Suppressor macrophage treated with lipopolysaccharide for 1 hour (primary cell): ENCODE measurements around the gene AMZ2.
A peak's percentile ranks its signal among the peaks of the same experiment; 100 is the strongest.
"Not testable (repeated sequence)": the region's sequence is repeated elsewhere in the genome, so short reads cannot be mapped to it uniquely, and the experiment has no call there.

ENCODE experiments used
- DNase-seq, 3 donors: peaks; one replicate each; pipeline ENCODE4 v3.0.0-alpha.2; 2020 to 2022

Gene AMZ2

DNA sequence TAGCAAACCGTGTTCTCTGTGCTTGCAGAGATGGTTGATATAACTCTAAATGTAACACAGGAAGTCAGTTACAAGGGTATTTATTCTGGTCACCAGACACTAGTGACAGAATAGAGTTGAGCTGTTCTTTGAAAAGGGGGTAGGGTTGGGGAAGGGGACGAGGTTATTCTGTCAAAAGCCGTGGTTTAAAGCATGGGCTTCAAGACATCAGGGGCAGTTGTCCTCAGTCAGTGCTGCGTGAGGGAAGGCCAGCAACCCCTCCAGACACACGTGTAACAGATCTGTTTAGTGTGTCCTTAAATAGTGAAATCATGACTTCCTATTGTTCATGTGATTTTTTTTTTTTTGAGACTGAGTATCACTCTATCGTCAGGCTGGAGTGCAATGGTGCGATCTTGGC lies 5.6 kb downstream of the AMZ2 start:
- DNase-seq = not testable (repeated sequence)

DNA sequence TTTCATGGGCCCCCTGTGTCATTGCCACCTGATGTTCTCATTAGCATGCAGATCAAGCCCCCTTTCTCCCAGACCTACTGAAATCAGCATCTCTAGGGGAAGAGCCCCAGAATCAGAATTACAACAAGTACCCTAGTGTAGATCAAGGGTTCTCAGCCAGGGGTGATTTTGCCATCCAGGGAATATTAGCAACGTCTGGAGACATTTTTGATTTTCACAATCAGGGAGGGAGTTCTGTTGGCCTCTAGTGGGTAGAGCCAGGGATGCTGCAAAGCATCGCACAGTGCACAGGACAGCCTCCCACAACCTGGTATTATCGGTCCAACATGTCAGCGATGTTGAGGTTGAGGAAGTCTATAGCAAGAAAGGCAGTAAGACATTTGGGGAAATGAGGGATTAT lies 7.3 kb downstream of the AMZ2 start:
- DNase-seq = no peak

DNA sequence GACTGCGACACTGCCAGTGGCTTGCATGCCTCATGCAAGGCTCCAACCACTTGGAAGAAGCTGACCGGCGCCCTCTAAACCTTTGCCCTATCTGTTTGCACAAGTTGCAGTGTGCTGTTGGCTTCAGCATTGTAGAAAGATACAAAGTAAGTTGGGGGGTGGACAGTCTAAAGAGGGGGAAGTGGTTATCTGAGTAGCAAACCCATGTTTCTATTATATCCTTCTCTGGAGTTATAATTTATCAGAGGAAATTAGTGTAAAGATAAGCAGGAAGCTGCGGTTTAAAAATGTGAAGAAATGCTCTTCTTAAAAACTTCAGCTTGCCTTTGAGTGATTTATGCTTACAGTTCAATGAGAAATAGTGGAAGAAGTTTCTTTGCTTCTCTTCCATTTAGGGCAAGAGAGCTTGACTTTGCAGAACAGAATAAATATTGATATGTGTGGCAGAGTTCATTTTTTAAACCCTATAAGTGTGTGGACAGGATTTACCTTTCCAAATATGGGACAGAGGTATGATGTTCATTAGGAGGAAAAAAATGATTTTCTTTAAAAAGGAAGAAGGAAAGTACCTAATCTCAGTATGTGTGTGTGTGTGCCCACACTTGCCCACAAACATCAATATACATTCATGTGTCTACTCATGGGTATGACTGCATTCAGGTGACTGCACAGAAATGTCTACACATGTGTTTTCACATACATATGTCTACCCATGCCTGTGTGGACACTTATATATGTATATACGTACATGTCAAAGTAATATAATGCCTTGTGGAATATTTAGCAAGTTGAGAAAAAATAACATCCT lies 8.1 kb downstream of the AMZ2 start:
- DNase-seq = peak; percentile 17 to 50 (median 44)

DNA sequence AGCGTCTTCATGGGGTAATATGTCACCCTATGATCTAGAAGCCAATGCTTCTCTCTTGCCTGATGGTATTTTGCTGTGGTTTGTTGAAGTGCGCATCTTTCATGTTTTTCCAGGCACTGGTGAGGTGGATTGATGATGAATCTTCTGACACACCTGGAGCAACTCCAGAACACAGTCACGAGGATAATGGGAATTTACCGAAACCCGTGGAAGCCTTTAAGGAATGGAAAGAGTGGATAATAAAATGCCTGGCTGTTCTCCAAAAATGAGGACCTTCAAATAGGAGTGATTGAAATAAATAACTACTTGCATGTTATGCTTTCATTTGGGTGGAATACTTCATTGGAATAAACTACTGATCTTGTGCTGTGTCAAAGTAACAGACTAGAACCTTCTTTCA lies 8.9 kb downstream of the AMZ2 start:
- DNase-seq = not testable (repeated sequence)

DNA sequence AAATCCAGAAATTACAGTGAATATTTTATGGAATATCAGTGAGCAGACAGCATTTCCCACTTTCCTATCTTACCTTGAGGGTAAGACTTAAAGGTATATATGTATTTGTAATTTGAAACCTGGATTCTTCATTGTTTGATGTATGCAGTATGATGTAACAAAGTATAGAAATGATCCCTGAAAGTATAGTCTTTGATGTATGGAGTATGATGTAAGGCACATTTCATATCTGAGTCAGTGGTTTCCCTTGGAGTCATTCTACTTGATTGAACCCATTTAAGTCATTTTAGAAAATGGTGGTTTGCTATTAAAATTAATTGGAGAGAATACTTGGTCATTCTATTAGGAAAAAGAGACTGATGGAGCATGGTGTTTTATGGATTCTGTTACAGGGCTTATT lies 10.1 kb downstream of the AMZ2 start:
- peak in 1 of 3 donors; percentile 27 for DNase-seq

DNA sequence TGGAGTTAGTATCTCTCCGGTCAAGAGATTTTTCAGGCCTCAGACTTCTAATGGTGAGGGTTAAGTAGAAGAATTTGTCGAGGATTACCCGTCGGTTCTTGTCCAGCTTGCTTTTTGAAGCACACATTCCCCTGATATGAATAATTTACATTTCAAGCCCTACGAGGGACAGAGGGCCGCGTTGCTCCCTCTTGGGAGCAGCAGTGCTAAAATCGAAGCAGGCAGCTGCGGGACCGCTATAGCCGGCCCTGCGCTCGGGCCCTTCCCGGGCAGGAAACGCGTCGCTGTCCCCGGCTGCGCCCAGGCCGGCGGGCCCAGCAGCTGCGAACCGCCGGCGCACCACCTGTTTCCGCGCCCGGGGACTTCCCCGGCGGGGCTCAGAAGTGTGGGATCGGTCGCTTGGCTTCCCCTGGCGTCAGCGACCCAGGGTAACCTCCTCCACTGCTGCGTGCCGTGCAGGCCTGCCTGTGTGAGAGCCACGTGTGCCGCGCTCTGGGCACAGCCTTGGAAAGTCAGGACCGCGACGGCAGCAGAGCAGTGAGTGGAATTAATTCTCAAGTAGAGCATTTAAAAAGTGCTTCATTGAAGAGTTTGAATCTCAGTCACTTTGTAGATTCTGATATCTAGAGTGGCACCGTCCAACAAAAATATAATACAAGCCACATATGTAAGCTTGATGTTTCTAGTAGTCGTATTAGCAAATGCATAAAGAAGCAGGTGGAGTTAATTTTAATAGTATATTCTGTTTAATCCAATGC lies 11.2 kb downstream of the AMZ2 start:
- DNase-seq = peak; percentile 54 to 88 (median 68)

DNA sequence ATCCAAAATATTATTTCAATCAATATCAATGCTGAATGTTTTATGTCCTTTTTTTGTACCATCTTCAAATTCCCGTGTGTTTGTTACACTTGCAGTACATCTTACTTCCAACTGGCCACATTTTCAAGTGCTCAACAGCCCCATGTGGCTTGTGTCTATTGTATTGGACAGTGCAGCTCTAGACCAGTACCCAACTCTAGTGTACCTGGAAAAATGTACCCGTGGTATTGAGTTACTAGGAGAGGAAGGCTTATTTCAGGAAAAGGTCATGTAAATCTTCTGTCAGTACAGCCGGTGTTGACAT lies 11.8 kb downstream of the AMZ2 start:
- not testable (repeated sequence) for DNase-seq

DNA sequence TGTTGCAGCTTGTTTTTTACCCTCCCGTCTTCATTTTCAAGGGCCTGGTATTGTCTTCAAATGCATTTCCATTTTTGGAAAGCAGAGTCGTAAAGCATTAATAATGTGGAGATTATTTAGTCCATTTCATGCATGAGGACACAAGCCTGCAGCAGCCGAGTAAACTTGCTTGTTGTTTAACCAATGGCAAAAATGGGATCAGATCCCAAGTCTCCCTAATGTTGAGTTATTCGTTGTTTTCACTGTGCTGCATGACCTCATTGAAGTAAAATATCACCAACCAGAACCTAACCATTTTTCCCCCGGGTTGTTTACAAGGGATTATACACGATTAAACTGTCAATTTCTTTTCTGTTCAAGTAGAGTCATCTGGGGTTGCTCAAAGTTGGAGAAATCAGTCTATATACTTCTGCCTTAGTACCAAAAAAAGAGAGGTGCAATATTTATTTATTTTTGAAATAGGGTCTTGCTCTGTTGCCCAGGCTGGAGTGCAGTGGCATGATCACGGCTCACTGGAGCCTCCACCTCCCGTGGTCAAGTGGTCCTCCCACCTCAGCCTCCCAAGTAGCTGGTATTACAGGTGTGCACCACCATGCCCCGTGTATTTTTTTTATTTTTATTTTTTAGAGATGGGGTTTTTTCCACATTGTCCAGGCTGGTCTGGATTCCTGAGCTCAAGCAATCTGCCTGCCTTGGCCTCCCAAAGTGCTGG lies 12.4 kb downstream of the AMZ2 start:
- DNase-seq = no peak

DNA sequence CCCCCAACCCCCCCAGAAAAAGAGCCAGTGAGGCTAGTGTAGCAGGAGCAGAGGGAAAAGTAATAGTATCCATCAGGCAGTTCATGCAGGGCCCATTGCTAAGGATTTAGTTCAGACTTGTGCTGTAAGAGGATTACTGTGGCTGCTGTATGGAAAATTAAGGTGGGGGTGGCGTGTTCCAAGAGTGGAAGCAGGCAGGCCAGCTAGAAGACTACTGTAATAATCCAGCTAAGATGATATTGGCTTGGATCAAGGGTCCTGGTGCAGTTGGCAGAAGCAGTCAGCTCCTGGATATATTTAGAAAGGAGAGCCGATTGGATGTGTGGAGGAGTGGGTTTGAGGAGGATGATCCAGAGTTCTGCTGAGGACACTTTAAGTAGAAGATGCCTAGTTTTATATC lies 14.6 kb downstream of the AMZ2 start:
- not testable (repeated sequence) for DNase-seq

DNA sequence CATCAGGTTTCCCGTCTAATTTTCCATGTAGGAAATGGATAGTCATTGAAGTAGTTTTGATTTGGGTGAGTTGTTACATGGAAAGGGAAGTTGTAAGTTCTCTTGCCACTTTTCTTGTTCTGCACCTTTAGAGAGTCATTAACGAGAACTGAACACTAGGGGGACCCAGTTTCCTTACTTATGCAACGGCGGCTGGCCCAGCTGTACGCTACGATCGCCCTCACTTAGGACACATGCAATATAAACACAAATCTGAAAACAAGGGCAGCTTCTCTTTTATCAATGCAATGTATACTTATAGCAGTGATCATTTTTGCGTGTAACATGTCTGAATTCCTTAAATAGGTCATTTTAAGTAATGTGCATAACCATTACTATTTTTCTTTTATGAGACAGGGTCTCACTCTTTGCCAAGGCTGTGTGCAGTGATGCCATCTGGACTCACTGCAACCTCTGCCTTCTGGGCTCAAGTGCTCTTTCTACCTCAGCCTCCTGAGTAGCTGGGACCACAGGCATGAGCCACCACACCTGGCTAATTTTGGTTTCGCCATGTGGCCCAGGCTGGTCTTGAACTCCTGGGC lies 15.3 kb downstream of the AMZ2 start:
- DNase-seq = peak; percentile 68 to 71 (median 69)

DNA sequence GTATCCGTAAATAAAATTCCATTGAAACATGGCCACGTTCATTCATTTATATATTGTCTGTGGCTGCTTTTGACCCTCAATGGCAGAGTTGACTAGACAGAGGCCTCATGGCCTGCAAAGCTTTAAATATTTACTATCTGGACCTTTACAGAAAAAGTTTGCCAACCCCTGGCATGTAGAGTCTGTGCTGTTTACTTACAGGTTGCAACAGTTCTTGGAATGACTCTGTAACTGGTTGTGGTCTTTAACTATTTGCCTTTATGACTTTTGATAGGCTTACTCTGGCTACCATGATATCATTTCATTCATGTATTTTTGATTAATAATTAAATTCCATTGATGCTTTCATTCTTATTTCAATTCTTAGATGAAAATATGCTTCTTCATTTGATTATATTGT lies 18.0 kb downstream of the AMZ2 start:
- DNase-seq = not testable (repeated sequence)

DNA sequence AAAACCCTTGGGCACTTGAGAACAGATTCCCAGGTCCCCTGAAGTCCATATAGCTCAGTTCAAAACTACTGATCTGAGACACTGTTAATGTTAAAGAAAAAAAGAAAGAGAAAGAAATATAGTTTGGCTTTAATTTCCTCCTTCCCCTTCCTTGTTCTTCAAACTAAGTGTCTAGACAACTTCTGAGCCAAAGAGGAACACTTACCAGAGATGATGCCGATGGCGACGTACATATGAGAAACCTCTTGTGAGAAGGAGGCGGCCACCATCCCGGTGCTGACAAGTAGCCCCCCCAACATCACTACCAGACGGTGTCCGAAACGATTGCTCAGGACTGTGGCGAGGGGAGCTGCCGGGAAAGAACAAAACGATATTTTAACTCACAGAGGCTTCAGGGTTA lies 25.9 kb downstream of the AMZ2 start:
- DNase-seq = peak in 2 of 3 donors; percentile 39 to 52

DNA sequence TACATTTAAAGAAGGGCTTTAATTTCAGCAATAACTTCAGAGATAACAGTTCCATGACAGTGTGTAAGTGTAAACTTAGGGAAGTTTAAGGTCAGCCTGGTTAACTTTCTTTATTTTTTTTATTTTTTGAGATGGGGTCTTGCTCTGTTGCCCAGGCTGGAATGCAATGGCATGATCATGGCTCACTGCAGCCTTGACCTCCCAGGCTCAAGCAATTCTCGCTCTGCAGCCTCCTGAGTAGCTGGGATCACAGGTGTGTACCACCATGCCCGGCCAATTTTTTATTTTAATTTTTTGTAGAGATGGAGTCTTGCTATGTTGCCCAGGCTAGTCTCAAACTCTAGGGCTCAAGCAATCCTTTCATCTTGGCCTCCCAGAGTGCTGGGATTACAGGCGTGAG lies 28.5 kb downstream of the AMZ2 start:
- not testable (repeated sequence) for DNase-seq

DNA sequence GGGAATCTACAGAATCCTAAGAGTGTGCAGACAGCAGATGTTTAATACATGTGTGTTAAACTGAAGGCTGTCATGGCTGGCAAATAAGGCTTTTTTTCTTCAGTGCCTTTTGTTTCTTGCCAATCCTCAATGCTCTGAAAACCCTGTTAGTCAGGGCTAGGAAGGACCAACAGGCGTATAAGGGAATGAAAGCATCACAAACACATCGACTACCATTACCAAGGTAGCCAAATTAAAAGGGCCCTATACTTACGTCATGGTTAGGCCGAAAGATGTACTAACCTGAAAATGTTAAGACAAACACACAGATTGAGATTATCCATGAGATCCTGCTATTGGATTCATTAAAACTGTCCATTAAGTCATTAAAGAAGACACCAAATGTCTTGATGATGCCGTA lies 30.0 kb downstream of the AMZ2 start:
- DNase-seq = no peak

DNA sequence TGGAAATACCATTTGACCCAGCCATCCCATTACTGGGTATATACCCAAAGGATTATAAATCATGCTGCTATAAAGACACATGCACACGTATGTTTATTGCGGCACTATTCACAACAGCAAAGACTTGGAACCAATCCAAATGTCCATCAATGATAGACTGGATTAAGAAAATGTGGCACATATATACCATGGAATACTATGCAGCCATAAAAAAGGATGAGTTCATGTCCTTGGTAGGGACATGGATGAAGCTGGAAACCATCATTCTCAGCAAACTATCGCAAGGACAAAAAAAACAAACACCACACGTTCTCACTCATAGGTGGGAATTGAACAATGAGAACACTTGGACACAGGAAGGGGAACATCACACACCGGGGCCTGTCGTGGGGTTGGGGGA lies 34.1 kb downstream of the AMZ2 start:
- not testable (repeated sequence) for DNase-seq

DNA sequence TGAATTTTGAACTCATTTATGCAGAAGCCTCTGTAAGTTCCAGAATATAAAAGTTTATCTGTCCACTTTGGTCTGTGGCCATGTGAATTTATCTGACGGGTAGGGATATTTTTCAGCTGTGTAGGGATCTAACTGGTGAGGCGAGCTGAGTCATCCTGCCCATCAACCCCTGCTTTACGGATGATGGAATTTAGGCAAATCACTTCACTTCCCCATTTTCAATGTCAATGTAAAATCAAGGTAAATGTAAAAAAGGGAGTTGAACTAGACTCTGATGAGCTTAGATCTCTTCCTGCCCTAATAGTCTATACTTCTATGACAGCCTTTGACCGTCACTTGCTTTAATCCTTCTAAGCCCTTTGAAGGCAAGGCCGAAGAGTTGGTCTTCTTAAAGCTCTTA lies 40.5 kb downstream of the AMZ2 start:
- DNase-seq = peak; percentile 82 to 94 (median 91)

DNA sequence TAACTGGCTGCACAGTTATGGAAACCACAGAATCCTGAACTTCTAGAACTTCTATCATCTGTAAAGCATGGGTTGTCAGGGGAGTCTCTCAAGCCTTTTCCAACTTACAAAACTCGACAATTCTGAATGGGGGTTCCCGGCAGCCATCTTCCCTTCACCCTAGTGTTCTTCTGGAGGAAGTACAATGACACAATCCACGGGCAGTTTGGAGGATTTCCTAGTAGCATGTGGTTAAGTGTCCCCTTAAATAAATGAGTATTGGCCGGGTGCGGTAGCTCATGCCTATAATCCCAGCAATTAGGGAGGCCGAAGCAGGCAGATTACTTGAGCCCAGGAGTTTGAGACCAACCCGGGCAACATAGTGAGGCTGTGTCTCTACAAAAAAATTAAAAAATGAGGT lies 41.0 kb downstream of the AMZ2 start:
- DNase-seq = peak; percentile 89 to 95 (median 93)

DNA sequence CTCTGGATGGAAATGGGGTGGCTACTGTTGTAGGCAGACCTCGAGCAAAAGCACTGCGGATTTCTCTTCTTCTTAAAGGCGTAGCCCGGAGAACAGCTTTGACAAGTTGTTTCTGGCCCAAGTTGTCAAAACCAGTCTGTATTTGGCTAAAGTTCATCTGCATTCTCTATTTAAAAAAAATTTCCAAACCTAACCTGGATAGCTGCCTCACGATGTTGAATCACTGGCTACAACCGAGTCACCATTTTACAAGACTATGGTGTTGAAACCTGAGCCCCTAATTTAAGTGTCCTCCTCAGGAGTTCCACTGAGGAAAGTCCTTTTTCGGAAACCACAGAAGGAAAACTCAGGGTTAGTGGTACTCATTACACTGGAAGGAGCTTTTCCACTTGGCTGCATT lies 41.6 kb downstream of the AMZ2 start:
- DNase-seq = peak; percentile 25 to 58 (median 52)

DNA sequence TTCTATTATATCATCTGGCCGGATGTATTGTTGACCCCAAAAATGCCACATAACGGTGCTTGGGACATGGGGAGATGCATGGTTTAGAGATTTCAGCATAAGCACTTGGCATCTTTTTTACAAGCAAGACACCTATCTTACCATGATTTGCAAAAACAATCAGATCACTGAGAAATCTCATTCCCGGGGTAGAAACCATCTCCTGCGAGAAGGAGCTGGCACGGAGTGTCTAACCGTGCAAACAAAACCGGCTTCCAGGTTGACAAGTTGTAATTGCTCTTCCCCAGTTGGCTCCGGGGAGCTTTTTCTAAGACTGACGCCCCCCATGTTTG lies 42.1 kb downstream of the AMZ2 start:
- DNase-seq = peak in 1 of 3 donors; percentile 29

DNA sequence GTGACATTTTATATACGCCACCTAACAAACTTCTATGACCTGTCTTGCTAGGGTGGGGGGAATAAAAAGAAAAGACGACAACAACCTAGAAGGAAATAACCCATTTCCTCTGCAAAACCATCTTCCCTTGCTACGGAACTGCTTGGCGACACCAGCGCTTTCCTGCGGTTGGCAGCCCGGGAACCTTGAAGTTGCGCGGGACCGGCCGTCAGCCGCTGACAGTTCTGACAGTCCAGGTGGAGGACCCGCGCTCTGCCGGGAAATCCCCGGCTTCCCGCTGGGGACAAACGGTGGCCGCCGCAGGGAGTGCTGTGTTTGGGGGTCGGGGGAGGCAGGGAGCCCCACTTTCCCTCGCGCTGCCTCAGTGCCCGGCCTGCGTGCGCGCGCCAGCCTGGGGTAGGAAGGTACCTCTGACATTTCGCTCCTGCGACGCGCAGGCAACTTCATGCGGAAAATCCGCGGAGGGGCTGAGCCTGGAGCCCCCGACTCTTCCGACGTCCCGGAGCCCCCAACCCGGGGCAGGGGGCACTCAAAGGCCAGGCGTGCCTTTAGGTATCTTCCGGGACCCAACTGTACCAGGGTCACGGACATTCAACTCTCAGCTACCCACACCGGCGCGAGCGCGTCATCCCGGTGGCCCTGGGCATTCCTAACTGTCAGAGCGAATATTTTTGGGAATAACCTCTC lies 42.6 kb downstream of the AMZ2 start:
- DNase-seq = peak; percentile 50 to 67 (median 55)

DNA sequence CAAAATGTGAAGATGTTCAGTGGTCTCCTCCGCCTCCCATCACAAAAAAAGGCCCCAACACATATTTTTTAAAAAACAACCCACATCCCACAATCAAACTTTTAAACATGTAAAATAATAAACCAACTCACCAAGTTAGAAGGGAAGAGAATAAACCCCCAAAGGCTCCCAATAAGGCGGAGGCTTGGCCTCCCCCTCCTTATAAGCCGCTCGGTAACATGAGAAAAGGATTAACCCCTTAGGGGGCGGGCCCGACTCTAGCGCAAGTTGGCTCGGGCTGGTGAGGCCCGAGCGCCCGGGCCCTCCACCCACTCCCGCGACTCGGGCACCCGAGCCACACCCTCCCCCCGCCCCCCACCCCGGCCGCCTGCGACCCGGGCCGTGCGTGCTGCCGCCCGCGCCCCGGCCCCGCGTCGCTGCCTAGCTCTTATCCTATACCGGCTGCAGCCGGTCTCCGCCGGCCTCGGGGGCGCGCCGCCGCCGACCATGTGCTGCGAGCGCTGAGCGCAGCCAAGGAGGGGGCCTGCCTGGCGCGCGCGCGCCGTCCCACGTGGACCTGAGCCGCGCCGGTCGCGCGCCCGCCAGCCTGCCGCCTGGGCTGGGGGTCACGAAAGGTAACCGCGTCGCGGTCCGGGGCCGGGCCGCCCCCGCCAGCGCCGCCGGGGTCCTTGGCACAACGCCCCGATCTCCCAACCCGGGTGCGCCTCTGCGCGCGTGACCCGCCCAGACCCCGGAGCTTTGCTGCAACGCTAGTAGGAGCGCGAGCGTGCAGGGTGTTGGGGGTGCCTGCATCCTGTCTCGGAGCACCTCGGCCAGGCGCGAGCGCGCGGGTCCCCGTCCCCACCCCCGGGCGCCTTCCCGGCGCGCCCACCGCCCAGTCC lies 43.4 kb downstream of the AMZ2 start, which contains the start of the genes ARSG and SLC16A6:
Gene ARSG (plus strand): TSS at position 541 of the 881 bp plus-strand sequence. CDS start 15,999 bp downstream, outside the sequence.
Gene SLC16A6 (minus strand): TSS at position 173 of the 881 bp plus-strand sequence. CDS start 12,807 bp downstream, outside the sequence.
- peak; percentile 78 to 93 (median 85) for DNase-seq
